Sigmoid colon (tissue), 7 donors: ENCODE measurements around the gene NOL9. TPM values are rescaled to one million over a fixed set of nuclear protein-coding genes. Genes with fewer than 3 reads are reported as not detected.
A peak's percentile ranks its signal among the peaks of the same experiment; 100 is the strongest.
"Not testable (repeated sequence)": the region's sequence is repeated elsewhere in the genome, so short reads cannot be mapped to it uniquely, and the experiment has no call there.

Experiments used
- DNase-seq: peaks from one replicate; pipeline ENCODE4 v3.0.0-alpha.2; 2019
- H3K27ac ChIP-seq, 4 donors: fragments of 200-600 bp; sonication (generic); one replicate each; pipeline ENCODE4 v1.5.1; 2016 to 2019; ENCODE audit warnings: mild to moderate bottlenecking in 1 of 4
- H3K27me3 ChIP-seq, 3 donors: fragments of 200-600 bp; sonication (generic); one replicate each; pipeline ENCODE4 v1.5.1; 2019; ENCODE audit warnings: mild to moderate bottlenecking in 1 of 3
- H3K36me3 ChIP-seq, 4 donors: fragments of 200-600 bp; sonication (generic); one replicate each; pipeline ENCODE4 v1.5.1; 2016 to 2019
- H3K4me1 ChIP-seq, 4 donors: fragments of 200-600 bp; sonication (generic); one replicate each; pipeline ENCODE4 v1.5.1; 2017 to 2019
- H3K4me3 ChIP-seq, 4 donors: fragments of 200-600 bp; sonication (generic); one replicate each; pipeline ENCODE4 v1.5.1; 2017 to 2019; ENCODE audit warnings: mild to moderate bottlenecking in 2 of 4, moderate library complexity in 1 of 4
- H3K9me3 ChIP-seq, 4 donors: fragments of 200-600 bp in 3 of 4; sonication (generic) in 3 of 4; one replicate each; pipeline versions ENCODE4 v1.5.1 to v1.6.1; 2013 to 2019
- CTCF ChIP-seq, 4 experiments: fragments of 450-650 bp in 3 of 4; fragments of 200-600 bp in 1 of 4; IDR thresholded peaks; one replicate each; pipeline ENCODE4 v1.5.1; 2016 to 2019; ENCODE audit warnings: antibody characterized with exemption in 4 of 4, mild to moderate bottlenecking in 3 of 4, moderate library complexity in 2 of 4
- EP300 ChIP-seq, 4 donors: sonication (generic); formaldehyde crosslinking; IDR thresholded peaks; one replicate each; pipeline ENCODE4 v1.6.1; 2017; ENCODE audit warnings: antibody characterized with exemption in 4 of 4
- POLR2A ChIP-seq, 2 donors: fragments of 450-650 bp; IDR thresholded peaks; one replicate each; pipeline ENCODE4 v1.6.1; 2016; ENCODE audit warnings: antibody characterized with exemption in 2 of 2, mild to moderate bottlenecking in 2 of 2, moderate library complexity in 2 of 2
- POLR2AphosphoS5 ChIP-seq, 4 donors: sonication (generic); formaldehyde crosslinking; IDR thresholded peaks; one replicate each; pipeline ENCODE4 v1.6.1; 2017; ENCODE audit warnings: antibody characterized with exemption in 4 of 4
- WGBS, 2 donors: extraction: QIAGEN DNeasy Blood & Tissue Kit; methylation state at CpG; one replicate each; pipeline ENCODE4 v1.1.7; 2013; 5-methylcytosine and 5-hydroxymethylcytosine counted together
- intact Hi-C: fragments of 100-400 bp; cut with DNase I; formaldehyde crosslinking; loops from one replicate; pipeline ENCODE4 v1.15.1; 2023
- polyA plus RNA-seq, 3 donors: library from polyadenylated mRNA; stranded (reverse); fragments of 200-250 nt; gene quantifications; one replicate each; pipeline ENCODE4 v1.2.3, GENCODE V29; 2013
- total RNA-seq, 4 donors: library from RNA; depleted of rRNA; stranded (reverse); fragments of >200 nt; gene quantifications; one replicate each; pipeline ENCODE4 v1.1.0, GENCODE V29; 2016
- donor health status: healthy with polysubstance abuse.
- donor health status: Bipolar disorder and iron deficiency.
- donor health status: healthy.

The NOL9 gene
- total and polyA plus RNA-seq, 7 donors = 1.2 to 29.6 (median 17.3) TPM

GRCh38 chr1:6495041-6495441 lies 59.3 kb downstream of the NOL9 start:
- H3K4me3 ChIP-seq = no peak overlapping the region
- H3K27ac ChIP-seq = no peak overlapping the region
- peaks cover 0 to 33% (median 29%) of the 10 kb centered on the region in 4 donors for H3K4me1 ChIP-seq
- 33 to 42% methylated on average over 13 of the region's 13 CpGs for WGBS, 2 donors
- no peaks in the 10 kb centered on the region for H3K36me3 ChIP-seq
- no peak for TF ChIP-seq EP300 (IDR thresholded peaks at IDR 0.05)
- no peak for TF ChIP-seq POLR2AphosphoS5 (IDR thresholded peaks at IDR 0.05)
- TF ChIP-seq POLR2A (IDR thresholded peaks at IDR 0.05) = no peak
- no peak for TF ChIP-seq CTCF (IDR thresholded peaks at IDR 0.05)
- intact Hi-C loops = no loop called here
- H3K27me3 ChIP-seq = peaks cover 0 to 19% (median 9%) of the 10 kb centered on the region in 3 donors
- no peak for DNase-seq
- H3K9me3 ChIP-seq = no peaks in the 10 kb centered on the region

- H3K27ac ChIP-seq = no peak overlapping the region
- no peak overlapping the region for H3K4me3 ChIP-seq
- H3K36me3 ChIP-seq = no peaks in the 10 kb centered on the region
- peaks cover 0 to 19% (median 13%) of the 10 kb centered on the region in 3 donors for H3K27me3 ChIP-seq
- WGBS, 2 donors = 75 to 91% methylated on average over 4 of the region's 4 CpGs
- peaks cover 0 to 37% (median 33%) of the 10 kb centered on the region in 4 donors for H3K4me1 ChIP-seq
- intact Hi-C loops = no loop called here
- no peak for DNase-seq
- H3K9me3 ChIP-seq = no peaks in the 10 kb centered on the region
- TF ChIP-seq EP300 (IDR thresholded peaks at IDR 0.05) (no peak), POLR2AphosphoS5 (IDR thresholded peaks at IDR 0.05) (no peak)
Observed at GRCh38 chr1:6494627-6495026, 59.7 kb downstream of the NOL9 start.

- H3K36me3 ChIP-seq, DNase-seq, H3K9me3 ChIP-seq, H3K4me3 ChIP-seq, H3K27ac ChIP-seq, intact Hi-C loops: not testable (repeated sequence)
- 81 to 82% methylated on average over 4 of the region's 4 CpGs for WGBS, 2 donors
- peaks cover 0 to 14% (median 13%) of the 10 kb centered on the region in 3 donors for H3K27me3 ChIP-seq
- H3K4me1 ChIP-seq = peaks cover 0 to 40% (median 34%) of the 10 kb centered on the region in 4 donors
Observed at GRCh38 chr1:6493834-6494223, 60.5 kb downstream of the NOL9 start.

GRCh38 chr1:6491966-6492365 lies 62.3 kb downstream of the NOL9 start:
- Histone ChIP-seq H3K4me1 (peaks cover 0 to 29% (median 24%) of the 10 kb centered on the region in 4 donors), H3K36me3 (no peaks in the 10 kb centered on the region), H3K27me3 (peaks cover 0 to 15% (median 0%) of the 10 kb centered on the region in 3 donors), H3K4me3 (no peak overlapping the region), H3K9me3 (no peaks in the 10 kb centered on the region), H3K27ac (peak overlapping the region in 1 of 4 donors; percentile 76)
- 83 to 85% methylated on average over 10 of the region's 10 CpGs for WGBS, 2 donors
- TF ChIP-seq POLR2AphosphoS5 (IDR thresholded peaks at IDR 0.05) (no peak), CTCF (IDR thresholded peaks at IDR 0.05) (no peak), POLR2A (IDR thresholded peaks at IDR 0.05) (no peak), EP300 (IDR thresholded peaks at IDR 0.05) (no peak)
- no peak for DNase-seq
- intact Hi-C loops = no loop called here

GRCh38 chr1:6491480-6491962 lies 62.8 kb downstream of the NOL9 start, which contains the start of gene PLEKHG5:
Gene PLEKHG5 (minus strand): TSS chr1:6491667. CDS start chr1:6477571, 14,096 bp downstream.
- H3K27ac ChIP-seq = peak within 1 kb of the TSS; percentile 53 to 76 (median 60)
- H3K27me3 ChIP-seq = peaks cover 0 to 20% (median 0%) of the 10 kb centered on the region in 3 donors
- no peaks in the 10 kb centered on the region for H3K36me3 ChIP-seq
- peaks cover 0 to 28% (median 21%) of the 10 kb centered on the region in 4 donors for H3K4me1 ChIP-seq
- TF ChIP-seq POLR2A (IDR thresholded peaks at IDR 0.05) (no peak), CTCF (IDR thresholded peaks at IDR 0.05) (no peak), EP300 (IDR thresholded peaks at IDR 0.05) (no peak), POLR2AphosphoS5 (IDR thresholded peaks at IDR 0.05) (no peak)
- no peak for DNase-seq
- WGBS, 2 donors = 75 to 80% methylated on average over 6 of the region's 6 CpGs
- peak within 1 kb of the TSS; percentile 40 to 68 (median 52) for H3K4me3 ChIP-seq
- intact Hi-C loops = no loop called here
- no peaks in the 10 kb centered on the region for H3K9me3 ChIP-seq

- H3K27me3 ChIP-seq = peaks cover 3 to 24% (median 3%) of the 10 kb centered on the region in 3 donors
- H3K36me3 ChIP-seq = no peaks in the 10 kb centered on the region
- H3K4me1 ChIP-seq = peaks cover 0 to 28% (median 23%) of the 10 kb centered on the region in 4 donors
- no peak for TF ChIP-seq EP300 (IDR thresholded peaks at IDR 0.05)
- TF ChIP-seq POLR2AphosphoS5 (IDR thresholded peaks at IDR 0.05) = no peak
- TF ChIP-seq CTCF (IDR thresholded peaks at IDR 0.05) = no peak
- no peak for TF ChIP-seq POLR2A (IDR thresholded peaks at IDR 0.05)
- H3K4me3 ChIP-seq = peak overlapping the region; percentile 40 to 68 (median 52)
- DNase-seq = no peak
- 16 to 48% methylated on average over 6 of the region's 6 CpGs for WGBS, 2 donors
- H3K9me3 ChIP-seq = no peaks in the 10 kb centered on the region
- H3K27ac ChIP-seq = peak overlapping the region; percentile 53 to 76 (median 60)
- intact Hi-C loops = no loop called here
Observed at GRCh38 chr1:6491081-6491449, 63.2 kb downstream of the NOL9 start.
